GM23338 (cell line): Measurements from ENCODE around the gene UTP20. TPM values are rescaled to one million over a fixed set of nuclear protein-coding genes. Genes with fewer than 3 reads are reported as not detected.

Source experiments
- ATAC-seq: fragments of 200-7000 bp; cut with Tn5 transposase; 3 replicates; pipeline ENCODE4 v1.9.1; 2020
- DNase-seq: peaks from one replicate; pipeline ENCODE4 v3.0.0-alpha.2; 2015; ENCODE audit warnings: low spot score
- H2AFZ ChIP-seq: fragments of 200-600 bp; sonication (generic); 2 replicates; pipeline ENCODE4 v1.8.0; 2016; ENCODE audit warnings: antibody characterized with exemption, mild to moderate bottlenecking, moderate library complexity
- H3F3A ChIP-seq: fragments of 200-600 bp; sonication (generic); replicated peaks from 2 replicates; pipeline ENCODE4 v1.8.0; 2017; ENCODE audit warnings: antibody characterized with exemption, mixed run types, low read depth
- H3K27ac ChIP-seq: fragments of 200-600 bp; sonication (generic); 2 replicates; pipeline ENCODE4 v1.6.1; 2016; ENCODE audit warnings: low read depth
- H3K27me3 ChIP-seq: fragments of 200-600 bp; sonication (generic); 2 replicates; pipeline ENCODE4 v1.8.0; 2016; ENCODE audit warnings: mild to moderate bottlenecking, mixed run types, moderate library complexity; ENCODE audit not compliant: insufficient read depth
- H3K36me3 ChIP-seq: fragments of 200-600 bp; sonication (generic); 2 replicates; pipeline ENCODE4 v1.8.0; 2016; ENCODE audit warnings: mild to moderate bottlenecking; ENCODE audit not compliant: insufficient read depth
- H3K4me1 ChIP-seq: fragments of 200-600 bp; sonication (generic); 2 replicates; pipeline ENCODE4 v1.8.0; 2016; ENCODE audit warnings: mild to moderate bottlenecking, moderate library complexity; ENCODE audit not compliant: insufficient read depth
- H3K4me2 ChIP-seq: fragments of 200-600 bp; sonication (generic); 2 replicates; pipeline ENCODE4 v1.7.1; 2017; ENCODE audit warnings: mixed run types
- H3K4me3 ChIP-seq: fragments of 200-600 bp; sonication (generic); 2 replicates; pipeline ENCODE4 v1.6.1; 2016; ENCODE audit warnings: mixed run types
- H3K79me2 ChIP-seq: fragments of 200-600 bp; sonication (generic); replicated peaks from 2 replicates; pipeline ENCODE4 v1.8.0; 2017; ENCODE audit warnings: mild to moderate bottlenecking; ENCODE audit not compliant: insufficient read depth
- H3K9me2 ChIP-seq: fragments of 200-600 bp; sonication (generic); 2 replicates; pipeline ENCODE4 v1.8.0; 2017; ENCODE audit not compliant: insufficient read depth
- H4K20me1 ChIP-seq: fragments of 200-600 bp; sonication (generic); replicated peaks from 2 replicates; pipeline ENCODE4 v1.8.0; 2017; ENCODE audit warnings: mild to moderate bottlenecking; ENCODE audit not compliant: insufficient read depth
- H3K27ac Mint-ChIP-seq: 2 replicates; pipeline ENCODE4 v1.8.0; 2020; ENCODE audit warnings: inconsistent platforms, mild to moderate bottlenecking, moderate library complexity, mixed read lengths
- H3K27me3 Mint-ChIP-seq: 3 replicates; pipeline ENCODE4 v1.8.0; 2022; ENCODE audit warnings: low read depth, mild to moderate bottlenecking, moderate library complexity, mixed read lengths, inconsistent platforms; ENCODE audit not compliant: insufficient read depth, poor library complexity
- H3K36me3 Mint-ChIP-seq: 3 replicates; pipeline ENCODE4 v1.8.0; 2021; ENCODE audit warnings: low read depth, mild to moderate bottlenecking, inconsistent platforms, moderate library complexity, mixed read lengths
- H3K4me1 Mint-ChIP-seq: 3 replicates; pipeline ENCODE4 v1.8.0; 2020; ENCODE audit warnings: mild to moderate bottlenecking, inconsistent platforms, mixed read lengths
- H3K4me3 Mint-ChIP-seq: 3 replicates; pipeline ENCODE4 v1.8.0; 2021; ENCODE audit warnings: moderate library complexity, mild to moderate bottlenecking, inconsistent platforms, mixed read lengths
- H3K9me3 Mint-ChIP-seq: 3 replicates; pipeline ENCODE4 v1.8.0; 2020; ENCODE audit warnings: moderate library complexity, mild to moderate bottlenecking, inconsistent platforms, mixed read lengths
- EZH2 ChIP-seq: fragments of 200-600 bp; sonication (generic); IDR thresholded peaks from one replicate; pipeline ENCODE4 v1.8.0; 2017; ENCODE audit warnings: antibody characterized with exemption, mild to moderate bottlenecking, low read depth; ENCODE audit not compliant: unreplicated experiment
- POLR2AphosphoS5 ChIP-seq: IDR thresholded peaks from 2 replicates; pipeline ENCODE4 v1.6.1; 2016; ENCODE audit warnings: antibody characterized with exemption, low read depth
- ZNF331 ChIP-seq: fragments of 250-450 bp; sonication (Bioruptor Pico); IDR thresholded peaks from 2 replicates; pipeline ENCODE4 v1.5.0; 2020; ENCODE audit warnings: low read depth, mild to moderate bottlenecking, moderate library complexity
- polyA plus RNA-seq: library from polyadenylated mRNA; unstranded; fragments of >200 nt; fragmentation: Nextera tagmentation; extraction: Ambion mirVana; gene quantifications from 2 replicates; pipeline ENCODE4 v1.2.1, GENCODE V29; 2016
- total RNA-seq: library from RNA; depleted of rRNA; stranded (reverse); fragments of >200 nt; shearing (Covaris generic); gene quantifications from 2 replicates; pipeline ENCODE4 v1.2.3, GENCODE V29; 2014
- TF ChIP-seq, protein P1 (sequence below): fragments of 250-450 bp; sonication (Bioruptor Pico); IDR thresholded peaks from 2 replicates; pipeline ENCODE4 v1.5.0; 2020; ENCODE audit warnings: mild to moderate bottlenecking, moderate library complexity
- TF ChIP-seq, protein P2 (sequence below): IDR thresholded peaks from one replicate; pipeline ENCODE4 v1.6.1; 2018; ENCODE audit warnings: antibody characterized with exemption; ENCODE audit not compliant: unreplicated experiment

The UTP20 gene
- total and polyA plus RNA-seq, 2 experiments from 2014 or later, result 13.1 to 59.6 TPM

- TF ChIP-seq, protein P1, sequence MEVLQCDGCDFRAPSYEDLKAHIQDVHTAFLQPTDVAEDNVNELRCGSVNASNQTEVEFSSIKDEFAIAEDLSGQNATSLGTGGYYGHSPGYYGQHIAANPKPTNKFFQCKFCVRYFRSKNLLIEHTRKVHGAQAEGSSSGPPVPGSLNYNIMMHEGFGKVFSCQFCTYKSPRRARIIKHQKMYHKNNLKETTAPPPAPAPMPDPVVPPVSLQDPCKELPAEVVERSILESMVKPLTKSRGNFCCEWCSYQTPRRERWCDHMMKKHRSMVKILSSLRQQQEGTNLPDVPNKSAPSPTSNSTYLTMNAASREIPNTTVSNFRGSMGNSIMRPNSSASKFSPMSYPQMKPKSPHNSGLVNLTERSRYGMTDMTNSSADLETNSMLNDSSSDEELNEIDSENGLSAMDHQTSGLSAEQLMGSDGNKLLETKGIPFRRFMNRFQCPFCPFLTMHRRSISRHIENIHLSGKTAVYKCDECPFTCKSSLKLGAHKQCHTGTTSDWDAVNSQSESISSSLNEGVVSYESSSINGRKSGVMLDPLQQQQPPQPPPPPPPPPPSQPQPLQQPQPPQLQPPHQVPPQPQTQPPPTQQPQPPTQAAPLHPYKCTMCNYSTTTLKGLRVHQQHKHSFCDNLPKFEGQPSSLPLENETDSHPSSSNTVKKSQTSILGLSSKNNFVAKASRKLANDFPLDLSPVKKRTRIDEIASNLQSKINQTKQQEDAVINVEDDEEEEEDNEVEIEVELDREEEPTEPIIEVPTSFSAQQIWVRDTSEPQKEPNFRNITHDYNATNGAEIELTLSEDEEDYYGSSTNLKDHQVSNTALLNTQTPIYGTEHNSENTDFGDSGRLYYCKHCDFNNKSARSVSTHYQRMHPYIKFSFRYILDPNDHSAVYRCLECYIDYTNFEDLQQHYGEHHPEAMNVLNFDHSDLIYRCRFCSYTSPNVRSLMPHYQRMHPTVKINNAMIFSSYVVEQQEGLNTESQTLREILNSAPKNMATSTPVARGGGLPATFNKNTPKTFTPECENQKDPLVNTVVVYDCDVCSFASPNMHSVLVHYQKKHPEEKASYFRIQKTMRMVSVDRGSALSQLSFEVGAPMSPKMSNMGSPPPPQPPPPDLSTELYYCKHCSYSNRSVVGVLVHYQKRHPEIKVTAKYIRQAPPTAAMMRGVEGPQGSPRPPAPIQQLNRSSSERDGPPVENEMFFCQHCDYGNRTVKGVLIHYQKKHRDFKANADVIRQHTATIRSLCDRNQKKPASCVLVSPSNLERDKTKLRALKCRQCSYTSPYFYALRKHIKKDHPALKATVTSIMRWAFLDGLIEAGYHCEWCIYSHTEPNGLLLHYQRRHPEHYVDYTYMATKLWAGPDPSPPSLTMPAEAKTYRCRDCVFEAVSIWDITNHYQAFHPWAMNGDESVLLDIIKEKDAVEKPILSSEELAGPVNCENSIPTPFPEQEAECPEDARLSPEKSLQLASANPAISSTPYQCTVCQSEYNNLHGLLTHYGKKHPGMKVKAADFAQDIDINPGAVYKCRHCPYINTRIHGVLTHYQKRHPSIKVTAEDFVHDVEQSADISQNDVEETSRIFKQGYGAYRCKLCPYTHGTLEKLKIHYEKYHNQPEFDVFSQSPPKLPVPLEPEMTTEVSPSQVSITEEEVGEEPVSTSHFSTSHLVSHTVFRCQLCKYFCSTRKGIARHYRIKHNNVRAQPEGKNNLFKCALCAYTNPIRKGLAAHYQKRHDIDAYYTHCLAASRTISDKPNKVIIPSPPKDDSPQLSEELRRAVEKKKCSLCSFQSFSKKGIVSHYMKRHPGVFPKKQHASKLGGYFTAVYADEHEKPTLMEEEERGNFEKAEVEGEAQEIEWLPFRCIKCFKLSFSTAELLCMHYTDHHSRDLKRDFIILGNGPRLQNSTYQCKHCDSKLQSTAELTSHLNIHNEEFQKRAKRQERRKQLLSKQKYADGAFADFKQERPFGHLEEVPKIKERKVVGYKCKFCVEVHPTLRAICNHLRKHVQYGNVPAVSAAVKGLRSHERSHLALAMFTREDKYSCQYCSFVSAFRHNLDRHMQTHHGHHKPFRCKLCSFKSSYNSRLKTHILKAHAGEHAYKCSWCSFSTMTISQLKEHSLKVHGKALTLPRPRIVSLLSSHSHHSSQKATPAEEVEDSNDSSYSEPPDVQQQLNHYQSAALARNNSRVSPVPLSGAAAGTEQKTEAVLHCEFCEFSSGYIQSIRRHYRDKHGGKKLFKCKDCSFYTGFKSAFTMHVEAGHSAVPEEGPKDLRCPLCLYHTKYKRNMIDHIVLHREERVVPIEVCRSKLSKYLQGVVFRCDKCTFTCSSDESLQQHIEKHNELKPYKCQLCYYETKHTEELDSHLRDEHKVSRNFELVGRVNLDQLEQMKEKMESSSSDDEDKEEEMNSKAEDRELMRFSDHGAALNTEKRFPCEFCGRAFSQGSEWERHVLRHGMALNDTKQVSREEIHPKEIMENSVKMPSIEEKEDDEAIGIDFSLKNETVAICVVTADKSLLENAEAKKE (CRISPR knock-in tag), result no peak
- no peak for TF ChIP-seq EZH2
- TF ChIP-seq, protein P2, sequence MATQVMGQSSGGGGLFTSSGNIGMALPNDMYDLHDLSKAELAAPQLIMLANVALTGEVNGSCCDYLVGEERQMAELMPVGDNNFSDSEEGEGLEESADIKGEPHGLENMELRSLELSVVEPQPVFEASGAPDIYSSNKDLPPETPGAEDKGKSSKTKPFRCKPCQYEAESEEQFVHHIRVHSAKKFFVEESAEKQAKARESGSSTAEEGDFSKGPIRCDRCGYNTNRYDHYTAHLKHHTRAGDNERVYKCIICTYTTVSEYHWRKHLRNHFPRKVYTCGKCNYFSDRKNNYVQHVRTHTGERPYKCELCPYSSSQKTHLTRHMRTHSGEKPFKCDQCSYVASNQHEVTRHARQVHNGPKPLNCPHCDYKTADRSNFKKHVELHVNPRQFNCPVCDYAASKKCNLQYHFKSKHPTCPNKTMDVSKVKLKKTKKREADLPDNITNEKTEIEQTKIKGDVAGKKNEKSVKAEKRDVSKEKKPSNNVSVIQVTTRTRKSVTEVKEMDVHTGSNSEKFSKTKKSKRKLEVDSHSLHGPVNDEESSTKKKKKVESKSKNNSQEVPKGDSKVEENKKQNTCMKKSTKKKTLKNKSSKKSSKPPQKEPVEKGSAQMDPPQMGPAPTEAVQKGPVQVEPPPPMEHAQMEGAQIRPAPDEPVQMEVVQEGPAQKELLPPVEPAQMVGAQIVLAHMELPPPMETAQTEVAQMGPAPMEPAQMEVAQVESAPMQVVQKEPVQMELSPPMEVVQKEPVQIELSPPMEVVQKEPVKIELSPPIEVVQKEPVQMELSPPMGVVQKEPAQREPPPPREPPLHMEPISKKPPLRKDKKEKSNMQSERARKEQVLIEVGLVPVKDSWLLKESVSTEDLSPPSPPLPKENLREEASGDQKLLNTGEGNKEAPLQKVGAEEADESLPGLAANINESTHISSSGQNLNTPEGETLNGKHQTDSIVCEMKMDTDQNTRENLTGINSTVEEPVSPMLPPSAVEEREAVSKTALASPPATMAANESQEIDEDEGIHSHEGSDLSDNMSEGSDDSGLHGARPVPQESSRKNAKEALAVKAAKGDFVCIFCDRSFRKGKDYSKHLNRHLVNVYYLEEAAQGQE, result no peak
- no peak for TF ChIP-seq POLR2AphosphoS5
These were observed 22.8 kb downstream of the UTP20 start (continued) for GRCh38 chr12:101302741-101303140.

DNA sequence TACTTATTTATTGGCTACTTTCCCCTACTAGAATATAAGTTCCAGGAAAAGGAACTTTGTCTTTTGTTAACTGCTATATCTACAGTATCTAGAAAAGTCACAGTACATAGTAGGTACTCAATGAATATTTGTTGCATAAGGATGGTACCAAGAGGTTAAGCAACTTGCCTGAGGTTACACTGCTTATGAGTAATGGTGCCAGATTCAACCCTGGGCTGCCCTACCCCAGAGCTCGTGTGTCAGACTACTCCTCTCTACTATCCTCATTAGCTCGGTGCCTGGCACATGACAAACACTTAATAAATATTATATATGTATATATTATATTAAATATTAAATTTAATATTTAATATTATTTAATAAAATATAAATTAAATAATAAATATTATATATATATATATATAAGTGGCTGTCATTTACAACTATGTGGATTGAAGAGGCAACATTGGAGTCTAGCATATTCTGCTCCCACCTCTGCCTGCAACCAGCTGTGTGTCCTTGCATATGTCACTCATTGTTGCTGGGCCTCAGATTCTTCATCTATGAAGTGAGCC, 25.4 kb downstream of the UTP20 start:
- Histone ChIP-seq H3K4me1 (no peaks in the 10 kb centered on the region), H3K79me2 (no peaks in the 10 kb centered on the region), H3K36me3 (peaks cover 53% of the 10 kb centered on the region), H2AFZ (no peak overlapping the region), H3K9me2 (no peaks in the 10 kb centered on the region), H3K4me2 (no peak overlapping the region), H3F3A (no peaks in the 10 kb centered on the region), H3K4me3 (no peak overlapping the region), H4K20me1 (0 out of 2 replicates have a peak, but pooled peaks cover 2% of the 10 kb centered on the region), H3K27me3 (no peaks in the 10 kb centered on the region), H3K27ac (no peak overlapping the region)
- ATAC-seq, result no peak
- no peaks in the 10 kb centered on the region for H3K9me3 Mint-ChIP-seq
- H3K4me3 Mint-ChIP-seq, result no peak overlapping the region
- peaks cover 1% of the 10 kb centered on the region for H3K27me3 Mint-ChIP-seq
- H3K36me3 Mint-ChIP-seq, result peaks cover 76% of the 10 kb centered on the region
- H3K4me1 Mint-ChIP-seq, result no peaks in the 10 kb centered on the region
- no peak for DNase-seq
- H3K27ac Mint-ChIP-seq, result no peak overlapping the region
- TF ChIP-seq, protein P1 (CRISPR knock-in tag), result no peak
- TF ChIP-seq ZNF331 (CRISPR knock-in tag), result no peak
